Measurements from ENCODE around the gene CCDC124. TPM values are rescaled to one million over a fixed set of nuclear protein-coding genes. Genes with fewer than 3 reads are reported as not detected.

Gene CCDC124
- total and polyA plus RNA-seq, 4 donors = 15.8 to 59.3 (median 32.1) TPM

GRCh38 chr19:17953316-17953801 lies 20.5 kb downstream of the CCDC124 start:
- no peak overlapping the region for H3K27ac ChIP-seq (ENCODE audit: low read depth in 1 of 2, low read length in 2 of 2)
- TF ChIP-seq JUND (IDR thresholded peaks at IDR 0.05) (no peak), HNF4A (conservative IDR thresholded peaks at IDR 0.05) (no peak), ZBTB33 (IDR thresholded peaks at IDR 0.05) (no peak), RAD21 (IDR thresholded peaks at IDR 0.05) (no peak), MAX (IDR thresholded peaks at IDR 0.05) (no peak), NR2F2 (IDR thresholded peaks at IDR 0.05) (no peak), RXRA (IDR thresholded peaks at IDR 0.05) (no peak), YY1 (IDR thresholded peaks at IDR 0.05) (no peak), CTCF (IDR thresholded peaks at IDR 0.05; ENCODE audit: low read depth, low read length, missing input control) (no peak), FOXA1 (IDR thresholded peaks at IDR 0.05) (no peak)
- DNase-seq (ENCODE audit: low spot score) = no peak
- peaks cover 0 to 22% (median 7%) of the 10 kb centered on the region in 4 donors for H3K27me3 ChIP-seq (ENCODE audit: control insufficient read depth in 4 of 4, insufficient read depth in 4 of 4, low read length in 3 of 4)
- H3K9me3 ChIP-seq (ENCODE audit: control insufficient read depth in 4 of 4, low read length in 3 of 4) = no peaks in the 10 kb centered on the region
- 55% methylated on average over 7 of the region's 7 CpGs for WGBS
- H3K9ac ChIP-seq (ENCODE audit: low read depth in 1 of 2, low read length in 2 of 2) = no peak overlapping the region
- H3K4me1 ChIP-seq (ENCODE audit: control insufficient read depth in 4 of 4, insufficient read depth in 4 of 4, low read length in 3 of 4) = peaks cover 4 to 35% (median 9%) of the 10 kb centered on the region in 4 donors
- no peaks in the 10 kb centered on the region for H3K36me3 ChIP-seq (ENCODE audit: control insufficient read depth in 4 of 4, insufficient read depth in 3 of 4, low read depth in 1 of 4, low read length in 3 of 4)
- H3K4me3 ChIP-seq (ENCODE audit: low read depth in 1 of 3, low read length in 3 of 3) = no peak overlapping the region

- H3K4me1 ChIP-seq (ENCODE audit: control insufficient read depth in 4 of 4, insufficient read depth in 4 of 4, low read length in 3 of 4) = peaks cover 4 to 35% (median 9%) of the 10 kb centered on the region in 4 donors
- H3K9me3 ChIP-seq (ENCODE audit: control insufficient read depth in 4 of 4, low read length in 3 of 4) = no peaks in the 10 kb centered on the region
- H3K27me3 ChIP-seq (ENCODE audit: control insufficient read depth in 4 of 4, insufficient read depth in 4 of 4, low read length in 3 of 4) = peaks cover 0 to 20% (median 7%) of the 10 kb centered on the region in 4 donors
- TF ChIP-seq HNF4G (IDR thresholded peaks at IDR 0.05) (no peak), JUND (IDR thresholded peaks at IDR 0.05) (no peak), REST (IDR thresholded peaks at IDR 0.05) (no peak), YY1 (IDR thresholded peaks at IDR 0.05) (no peak), FOXA1 (IDR thresholded peaks at IDR 0.05) (no peak), EGR1 (IDR thresholded peaks at IDR 0.05; ENCODE audit: low read depth in 2 of 2) (no peak), TAF1 (conservative IDR thresholded peaks at IDR 0.05) (no peak), FOXA2 (IDR thresholded peaks at IDR 0.05) (no peak), RAD21 (IDR thresholded peaks at IDR 0.05) (no peak), ATF3 (IDR thresholded peaks at IDR 0.05) (no peak), RXRA (IDR thresholded peaks at IDR 0.05) (no peak), SP1 (IDR thresholded peaks at IDR 0.05) (no peak), MAX (IDR thresholded peaks at IDR 0.05) (no peak), HNF4A (conservative IDR thresholded peaks at IDR 0.05) (no peak), ZBTB33 (IDR thresholded peaks at IDR 0.05) (no peak), GABPA (IDR thresholded peaks at IDR 0.05 in 1 of 2, conservative IDR thresholded peaks at IDR 0.05 in 1 of 2) (no peak), NR2F2 (IDR thresholded peaks at IDR 0.05) (no peak), CTCF (IDR thresholded peaks at IDR 0.05; ENCODE audit: low read depth, low read length, missing input control) (no peak)
- 66% methylated on average over 4 of the region's 4 CpGs for WGBS
- DNase-seq (ENCODE audit: low spot score) = peak; percentile 54
- no peak overlapping the region for H3K27ac ChIP-seq (ENCODE audit: low read depth in 1 of 2, low read length in 2 of 2)
- no peak overlapping the region for H3K4me3 ChIP-seq (ENCODE audit: low read depth in 1 of 3, low read length in 3 of 3)
- no peaks in the 10 kb centered on the region for H3K36me3 ChIP-seq (ENCODE audit: control insufficient read depth in 4 of 4, insufficient read depth in 3 of 4, low read depth in 1 of 4, low read length in 3 of 4)
- H3K9ac ChIP-seq (ENCODE audit: low read depth in 1 of 2, low read length in 2 of 2) = no peak overlapping the region
These were observed 21.1 kb downstream of the CCDC124 start for GRCh38 chr19:17953869-17954268.

All from liver (tissue), 9 donors.